GM12801 (cell line): ENCODE results near the gene KIF2C.

ENCODE experiments used
- CTCF ChIP-seq: IDR thresholded peaks from one replicate; pipeline ENCODE4 v1.5.1; 2011; ENCODE audit warnings: control low read depth; ENCODE audit not compliant: insufficient read length; ENCODE audit errors: extremely low read depth

Gene KIF2C

GRCh38 chr1:44805311-44806024, 65.8 kb downstream of the KIF2C start:
- TF ChIP-seq CTCF, result no peak

- TF ChIP-seq CTCF, result no peak
Measured at GRCh38 chr1:44806025-44806703, 66.5 kb downstream of the KIF2C start.

- no peak for TF ChIP-seq CTCF
Measured at GRCh38 chr1:44806704-44807363, 67.2 kb downstream of the KIF2C start, which contains the start of gene DYNLT4. DYNLT4 (minus strand) TSS chr1:44807351; CDS start chr1:44806668, 683 bp downstream.

GRCh38 chr1:44807364-44808062, 67.9 kb downstream of the KIF2C start:
- no peak for TF ChIP-seq CTCF

- TF ChIP-seq CTCF, result no peak
Measured at GRCh38 chr1:44808063-44808937, 68.7 kb downstream of the KIF2C start, which contains the start of gene BTBD19. BTBD19 (plus strand) TSS chr1:44808523; CDS start chr1:44808821, 298 bp downstream.

GRCh38 chr1:44808938-44809917, 69.6 kb downstream of the KIF2C start:
- TF ChIP-seq CTCF, result no peak
